GM12865 (cell line): ENCODE data around the gene LAMTOR4.
"Not testable (repeated sequence)": the region's sequence is repeated elsewhere in the genome, so short reads cannot be mapped to it uniquely, and the experiment has no call there.

Experiments used
- DNase-seq: peaks from one replicate; pipeline ENCODE4 v3.0.0; 2010; ENCODE audit warnings: low read depth
- H3K4me3 ChIP-seq: 2 replicates; pipeline ENCODE4 v1.5.1; 2011; ENCODE audit warnings: mild to moderate bottlenecking, low read depth, low read length, control low read depth
- CTCF ChIP-seq: IDR thresholded peaks from 2 replicates; pipeline ENCODE4 v1.5.1; 2011; ENCODE audit warnings: low read length, control low read depth, low read depth, inconsistent platforms; ENCODE audit not compliant: insufficient read depth; ENCODE audit errors: missing control alignments

LAMTOR4 gene

GRCh38 chr7:100175296-100175935 is 26.7 kb downstream of the LAMTOR4 start:
- DNase-seq: no peak
- TF ChIP-seq CTCF: no peak
- no peak overlapping the region for H3K4me3 ChIP-seq

- H3K4me3 ChIP-seq: peak overlapping the region; percentile 56
- DNase-seq: no peak
- no peak for TF ChIP-seq CTCF
Measured at GRCh38 chr7:100176096-100177044, 27.7 kb downstream of the LAMTOR4 start.

- H3K4me3 ChIP-seq: peak within 1 kb of the TSS; percentile 56
- TF ChIP-seq CTCF: no peak
- peak; percentile 97 for DNase-seq
Measured at GRCh38 chr7:100177045-100178001, 28.6 kb downstream of the LAMTOR4 start, which contains the start of the genes GPC2 and STAG3. TSS of gene GPC2 (minus strand) at chr7:100177381. CDS start at chr7:100177199, 182 bp downstream. TSS of gene STAG3 (plus strand) at chr7:100177918. CDS start at chr7:100180557, 2,639 bp downstream.

- H3K4me3 ChIP-seq: not testable (repeated sequence)
Measured at GRCh38 chr7:100180084-100180483, 31.4 kb downstream of the LAMTOR4 start.

GRCh38 chr7:100182616-100183015 is 33.9 kb downstream of the LAMTOR4 start:
- not testable (repeated sequence) for DNase-seq, H3K4me3 ChIP-seq

More at GRCh38 chr7:100180084-100180483, 31.4 kb downstream of the LAMTOR4 start:
- not testable (repeated sequence) for DNase-seq

GRCh38 chr7:100183090-100183489 is 34.4 kb downstream of the LAMTOR4 start:
- H3K4me3 ChIP-seq, DNase-seq: not testable (repeated sequence)

GRCh38 chr7:100185726-100186125 is 37.0 kb downstream of the LAMTOR4 start:
- no peak for DNase-seq
- TF ChIP-seq CTCF: no peak
- no peak overlapping the region for H3K4me3 ChIP-seq

GRCh38 chr7:100189061-100189460 is 40.3 kb downstream of the LAMTOR4 start:
- no peak for TF ChIP-seq CTCF
- no peak overlapping the region for H3K4me3 ChIP-seq
- DNase-seq: no peak
